OCI-LY7 (cell line): ENCODE measurements around the gene GADD45B. TPM values are rescaled to one million over a fixed set of nuclear protein-coding genes. Genes with fewer than 3 reads are reported as not detected.

Experiments
- BruUV-seq: library from RNA; stranded (reverse); fragments of 400-500 nt; replicated peaks from 2 replicates; lab custom pipeline; 2021; lab: Mats Ljungman, UMichigan
- CTCF ChIA-PET: fragments of 300-600 bp; sonication (Branson Sonifier 250); formaldehyde crosslinking; loops from one replicate; lab custom pipeline; 2022; ENCODE audit warnings: antibody characterized with exemption; ENCODE audit not compliant: unreplicated experiment; lab: Charles Lee
- POLR2A ChIA-PET: fragments of 300-600 bp; sonication (Branson Sonifier 250); formaldehyde crosslinking; loops from one replicate; lab custom pipeline; 2022; ENCODE audit warnings: antibody characterized with exemption; lab: Charles Lee
- DNase-seq: peaks from one replicate; pipeline ENCODE4 v3.0.0-alpha.2; 2015; ENCODE audit warnings: low spot score
- H2AFZ ChIP-seq: fragments of 200-600 bp; sonication (generic), shearing (Covaris generic); 2 replicates; pipeline ENCODE4 v1.6.1; 2014; ENCODE audit warnings: mild to moderate bottlenecking, antibody characterized with exemption, low read length, moderate library complexity
- H3K27ac ChIP-seq: fragments of 200-600 bp; sonication (generic); 2 replicates; pipeline ENCODE4 v1.5.1; 2014; ENCODE audit warnings: mixed run types, low read depth, mild to moderate bottlenecking, moderate library complexity, low read length, inconsistent platforms; ENCODE audit not compliant: poor library complexity, severe bottlenecking
- H3K36me3 ChIP-seq: fragments of 200-600 bp; sonication (generic); 2 replicates; pipeline ENCODE4 v1.6.1; 2014; ENCODE audit warnings: mild to moderate bottlenecking, antibody characterized with exemption, low read length, moderate library complexity, mixed read lengths; ENCODE audit not compliant: insufficient read depth
- H3K4me1 ChIP-seq: fragments of 200-600 bp; sonication (generic); 2 replicates; pipeline ENCODE4 v1.5.1; 2014; ENCODE audit warnings: mild to moderate bottlenecking, low read length; ENCODE audit not compliant: insufficient read depth, poor library complexity, severe bottlenecking
- H3K4me2 ChIP-seq: fragments of 200-600 bp; sonication (generic); 2 replicates; pipeline ENCODE4 v1.6.1; 2014; ENCODE audit warnings: mild to moderate bottlenecking, low read length
- H3K4me3 ChIP-seq: fragments of 200-600 bp; sonication (generic); 2 replicates; pipeline ENCODE4 v1.5.1; 2014; ENCODE audit warnings: mild to moderate bottlenecking, low read depth, low read length; ENCODE audit not compliant: poor library complexity, severe bottlenecking
- H3K79me2 ChIP-seq: fragments of 200-600 bp; sonication (generic); 2 replicates; pipeline ENCODE4 v1.6.1; 2016; ENCODE audit warnings: low read depth, mild to moderate bottlenecking, low read length, moderate library complexity, mixed read lengths; ENCODE audit not compliant: insufficient read depth
- H3K9me2 ChIP-seq: fragments of 200-600 bp; sonication (generic); 2 replicates; pipeline ENCODE4 v1.6.1; 2016; ENCODE audit warnings: mild to moderate bottlenecking, low read length, mixed read lengths; ENCODE audit not compliant: insufficient read depth
- H3K9me3 ChIP-seq: fragments of 200-600 bp; sonication (generic); 2 replicates; pipeline ENCODE4 v1.6.1; 2014; ENCODE audit warnings: mild to moderate bottlenecking, mixed run types, low read length, mixed read lengths
- H4K20me1 ChIP-seq: fragments of 200-600 bp; sonication (generic); 2 replicates; pipeline ENCODE4 v1.6.1; 2014; ENCODE audit warnings: mild to moderate bottlenecking, antibody characterized with exemption, low read length, moderate library complexity, mixed read lengths; ENCODE audit not compliant: insufficient read depth
- CTCF ChIP-seq: fragments of 200-600 bp; sonication (generic); conservative IDR thresholded peaks from 2 replicates; pipeline ENCODE4 v1.5.1; 2014; ENCODE audit warnings: mild to moderate bottlenecking, antibody characterized with exemption, low read length, moderate library complexity, mixed read lengths
- EZH2phosphoT487 ChIP-seq: fragments of 200-600 bp; sonication (generic); IDR thresholded peaks from 2 replicates; pipeline ENCODE4 v1.6.1; 2018; ENCODE audit warnings: low read depth, borderline replicate concordance, mild to moderate bottlenecking, mixed run types, antibody characterized with exemption, low read length, moderate library complexity, mixed read lengths
- intact Hi-C: fragments of 100-400 bp; cut with micrococcal nuclease; formaldehyde crosslinking; loops from one replicate; pipeline ENCODE4 v1.10.0; 2022; ENCODE audit not compliant: unreplicated experiment
- total RNA-seq, 2 experiments: library from RNA; depleted of rRNA in 1 of 2; stranded (reverse); fragments of >200 nt in 1 of 2; shearing (Covaris generic) in 1 of 2; gene quantifications; 2 replicates each; pipeline ENCODE4 v1.2.3, GENCODE V29; 2014 to 2022

The GADD45B gene
- total RNA-seq, 2 experiments from 2014 or later: 40.5 to 98.4 TPM

- BruUV-seq: no TSS peak
- Histone ChIP-seq H3K27ac (peak overlapping the region; percentile 91), H3K4me3 (peak overlapping the region; percentile 97), H2AFZ (peak overlapping the region; percentile 15; the same call in 1 of the 2 replicates), H3K4me2 (peak overlapping the region; percentile 76), H3K79me2 (peaks cover 29% of the 10 kb centered on the region), H3K9me3 (peaks cover under 1% of the 10 kb centered on the region; the same call in 1 of the 2 replicates), H4K20me1 (0 out of 2 replicates have a peak, but pooled peaks cover 4% of the 10 kb centered on the region), H3K9me2 (no peaks in the 10 kb centered on the region), H3K36me3 (peaks cover 17% of the 10 kb centered on the region), H3K4me1 (peaks cover 37% of the 10 kb centered on the region)
- CTCF ChIA-PET: interaction anchor here (2.4 kb wide), 1 partner anchor 131 kb away, joined by 38 read pairs; no protein-coding TSS in a partner anchor
- POLR2A ChIA-PET: interaction anchor here (1.2 to 3.7 kb wide), 3 partner anchors 14 to 140 kb away, joined by 4 to 72 read pairs (median 51); no protein-coding TSS in a partner anchor
- DNase-seq: peak; percentile 71
- intact Hi-C loops: loop anchor here (5.0 to 10.0 kb wide), 2 partner anchors 83 to 266 kb away; partner anchors contain the start of gene SLC39A3
- TF ChIP-seq CTCF: no peak
Measured at GRCh38 chr19:2478756-2479555, 3.0 kb downstream of the GADD45B start.

- H3K4me1 ChIP-seq: peaks cover 36% of the 10 kb centered on the region
- POLR2A ChIA-PET: interaction anchor here (0.5 to 1.2 kb wide), 2 partner anchors 128 to 143 kb away, joined by 3 to 4 read pairs; no protein-coding TSS in a partner anchor
Measured at GRCh38 chr19:2479556-2480194, 3.7 kb downstream of the GADD45B start.

More at GRCh38 chr19:2479556-2480194, 3.7 kb downstream of the GADD45B start:
- no peaks in the 10 kb centered on the region for H3K9me2 ChIP-seq
- H2AFZ ChIP-seq: peak overlapping the region; percentile 15; the same call in 1 of the 2 replicates
- DNase-seq: peak; percentile 61
- H3K4me2 ChIP-seq: peak overlapping the region; percentile 76
- no peak for TF ChIP-seq EZH2phosphoT487
- peak; percentile 79 for TF ChIP-seq CTCF
- H3K79me2 ChIP-seq: peaks cover 29% of the 10 kb centered on the region
- peaks cover 17% of the 10 kb centered on the region for H3K36me3 ChIP-seq
- CTCF ChIA-PET: interaction anchor here (0.6 kb wide), 1 partner anchor 143 kb away, joined by 3 read pairs; no protein-coding TSS in a partner anchor
- BruUV-seq: no TSS peak
- peak overlapping the region; percentile 91 for H3K27ac ChIP-seq
- H4K20me1 ChIP-seq: 0 out of 2 replicates have a peak, but pooled peaks cover 4% of the 10 kb centered on the region
- intact Hi-C loops: loop anchor here (5.0 to 10.0 kb wide), 2 partner anchors 83 to 265 kb away; partner anchors contain the start of gene SLC39A3
- H3K4me3 ChIP-seq: peak overlapping the region; percentile 97
- H3K9me3 ChIP-seq: peaks cover 7% of the 10 kb centered on the region; the same call in 1 of the 2 replicates
